Activated T-helper 9 cell treated with anti-CD3 and anti-CD28 coated beads, Interleukin-2, amount 50 U/mL, for 16 hours (primary cell): ENCODE data around the gene PPP2R2C.

Experiments used
- DNase-seq: peaks from one replicate; pipeline ENCODE4 v3.0.0-alpha.2; 2020; ENCODE audit warnings: low read depth

PPP2R2C gene

GRCh38 chr4:6494431-6495295 lies 22.2 kb upstream of the PPP2R2C start:
- no peak for DNase-seq

GRCh38 chr4:6493658-6494304 lies 21.4 kb upstream of the PPP2R2C start:
- DNase-seq: no peak

GRCh38 chr4:6492861-6493657 lies 20.6 kb upstream of the PPP2R2C start:
- no peak for DNase-seq

- no peak for DNase-seq
Measured at GRCh38 chr4:6492027-6492590, 19.7 kb upstream of the PPP2R2C start.

- no peak for DNase-seq
Measured at GRCh38 chr4:6491235-6491634, 18.8 kb upstream of the PPP2R2C start.

- DNase-seq: no peak
Measured at GRCh38 chr4:6489927-6490326, 17.5 kb upstream of the PPP2R2C start.

- DNase-seq: no peak
Measured at GRCh38 chr4:6487466-6487865, 15.1 kb upstream of the PPP2R2C start.

- no peak for DNase-seq
Measured at GRCh38 chr4:6480534-6481088, 8.2 kb upstream of the PPP2R2C start.

- DNase-seq: no peak
Measured at GRCh38 chr4:6478546-6479220, 6.3 kb upstream of the PPP2R2C start.

- DNase-seq: no peak
Measured at GRCh38 chr4:6476893-6477292, 4.5 kb upstream of the PPP2R2C start.

- no peak for DNase-seq
Measured at GRCh38 chr4:6475492-6476020, 3.1 kb upstream of the PPP2R2C start.

- DNase-seq: no peak
Measured at GRCh38 chr4:6474705-6475457, 2.5 kb upstream of the PPP2R2C start.

- DNase-seq: no peak
Measured at GRCh38 chr4:6474053-6474568, 1.7 kb upstream of the PPP2R2C start.

- DNase-seq: no peak
Measured at GRCh38 chr4:6473264-6474052, 1.0 kb upstream of the PPP2R2C start.

GRCh38 chr4:6472008-6472386 lies 417 bp downstream of the PPP2R2C start:
- no peak for DNase-seq

- no peak for DNase-seq
Measured at GRCh38 chr4:6471307-6472007, 957 bp downstream of the PPP2R2C start.

GRCh38 chr4:6470502-6471306 lies 1.7 kb downstream of the PPP2R2C start:
- no peak for DNase-seq
